ENCODE data around the gene ANKRD13A.
"Not testable (repeated sequence)": the region's sequence is repeated elsewhere in the genome, so short reads cannot be mapped to it uniquely, and the experiment has no call there.

The ANKRD13A gene

DNA sequence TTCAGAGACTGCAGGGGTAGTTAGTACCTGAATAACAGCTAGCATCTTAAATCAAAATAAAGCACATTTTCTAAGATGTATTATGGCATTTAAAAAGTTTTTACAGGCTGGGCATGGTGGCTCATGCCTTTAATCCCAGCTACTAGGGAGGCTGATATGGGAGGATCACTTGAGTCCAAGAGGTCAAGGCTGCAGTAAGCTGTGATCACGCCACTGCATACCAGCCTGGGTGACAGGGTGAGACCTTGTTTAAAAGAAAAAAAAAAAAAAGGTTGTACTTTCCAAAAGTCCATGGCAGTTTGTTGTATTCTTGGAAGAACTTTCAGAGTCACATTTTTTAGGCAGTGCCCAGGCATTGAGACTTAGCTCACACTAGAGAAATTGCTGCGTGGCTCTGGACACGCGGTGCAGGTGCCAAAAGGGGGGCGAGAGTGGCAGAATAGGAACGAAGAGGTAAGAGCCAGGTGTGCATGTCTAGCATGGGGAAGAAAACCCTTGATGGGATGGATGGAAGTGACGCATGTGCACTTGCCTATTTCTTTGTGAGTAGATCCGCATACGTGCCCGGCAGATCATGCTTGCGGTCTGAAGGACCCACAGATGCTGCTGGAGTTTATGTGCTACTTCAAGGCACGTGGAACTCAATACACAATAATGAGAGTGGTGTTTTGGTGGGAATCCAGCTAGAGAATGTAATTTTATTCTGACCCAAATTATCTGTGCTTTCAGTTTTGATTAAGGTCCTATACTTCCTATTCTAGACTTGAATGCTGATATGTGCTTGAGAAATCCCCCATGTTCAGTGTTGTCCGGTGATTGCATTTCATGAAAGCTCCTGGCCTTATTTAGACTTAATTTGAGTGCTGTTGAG, 11.9 kb downstream of the ANKRD13A start:
- DNase-seq: peak; percentile 25

DNA sequence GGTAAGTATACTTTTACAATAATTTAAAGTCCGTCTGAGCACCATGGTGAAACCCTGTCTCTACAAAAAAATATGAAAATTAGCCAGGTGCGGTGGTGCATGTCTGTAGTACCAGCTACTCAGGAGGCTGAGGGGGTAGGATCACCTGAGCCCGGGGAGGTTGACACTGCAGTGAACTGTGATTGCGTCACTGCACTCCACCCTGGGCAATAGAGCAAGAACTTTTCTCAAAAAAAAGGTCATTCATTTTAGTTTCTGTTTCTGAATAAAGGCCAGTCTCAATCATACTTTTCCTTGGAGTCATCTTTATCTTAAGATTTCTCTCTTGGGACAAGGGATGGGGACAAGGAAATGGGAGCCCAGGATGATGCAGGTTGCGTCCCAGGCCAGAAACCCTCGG, 12.9 kb downstream of the ANKRD13A start:
- DNase-seq: peak; percentile 32

DNA sequence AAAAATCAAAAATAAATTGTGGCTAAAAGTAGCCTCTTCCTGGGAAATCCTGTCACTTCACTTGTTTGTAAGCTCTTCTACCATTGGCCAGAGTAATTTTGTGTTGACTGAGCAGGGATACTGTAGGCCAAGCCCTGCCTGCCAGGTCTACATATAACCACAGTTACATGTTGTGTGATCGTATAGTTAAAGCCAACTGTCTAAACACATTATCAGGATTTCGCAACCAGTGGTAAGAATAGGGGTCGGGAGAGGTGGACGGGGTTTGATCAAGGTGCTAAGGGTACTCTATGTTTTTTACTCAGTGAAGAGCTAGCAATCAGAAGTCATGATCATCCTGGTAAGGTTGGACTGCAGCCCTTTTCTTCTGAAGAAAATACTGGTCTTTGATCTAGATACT, 13.4 kb downstream of the ANKRD13A start:
- no peak for DNase-seq

DNA sequence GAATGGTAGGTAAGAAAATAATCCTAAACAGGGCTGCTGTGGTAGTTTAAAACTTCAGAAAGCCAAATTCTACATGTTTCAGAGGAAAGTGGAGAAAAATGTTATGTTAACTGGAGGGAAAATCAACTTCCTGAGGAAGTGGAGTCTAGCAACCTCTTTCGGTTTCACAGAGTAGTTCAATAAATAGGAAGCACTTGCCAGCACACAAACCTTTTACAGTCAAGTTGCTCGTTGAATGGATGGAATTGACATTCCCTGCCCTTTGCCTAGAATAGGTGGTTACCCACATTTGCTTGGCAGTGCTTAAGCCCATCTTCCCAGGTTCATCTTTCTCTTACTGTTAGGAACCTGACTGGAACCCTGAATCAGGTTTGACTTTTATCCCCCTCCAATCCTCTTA, 15.9 kb downstream of the ANKRD13A start:
- no peak for DNase-seq

DNA sequence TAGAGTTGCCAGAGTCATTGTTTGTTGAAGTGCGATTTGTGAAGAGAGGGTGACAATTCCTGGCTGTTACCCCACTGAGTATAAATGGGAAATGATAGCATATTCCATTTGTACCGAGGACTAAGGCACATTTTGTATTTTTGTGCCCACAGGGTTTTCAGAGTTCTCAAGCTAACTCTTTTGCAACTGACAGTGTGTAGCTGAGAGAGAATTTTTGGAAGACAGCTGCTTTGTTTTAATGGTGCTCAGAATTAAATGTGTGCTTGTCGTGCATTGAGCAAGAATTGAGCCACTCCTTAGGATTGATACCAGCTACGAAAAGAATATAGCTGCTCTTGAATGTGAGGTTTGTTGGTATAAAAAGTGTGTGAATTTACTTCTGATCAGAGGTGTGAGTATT, 21.7 kb downstream of the ANKRD13A start:
- no peak for DNase-seq

DNA sequence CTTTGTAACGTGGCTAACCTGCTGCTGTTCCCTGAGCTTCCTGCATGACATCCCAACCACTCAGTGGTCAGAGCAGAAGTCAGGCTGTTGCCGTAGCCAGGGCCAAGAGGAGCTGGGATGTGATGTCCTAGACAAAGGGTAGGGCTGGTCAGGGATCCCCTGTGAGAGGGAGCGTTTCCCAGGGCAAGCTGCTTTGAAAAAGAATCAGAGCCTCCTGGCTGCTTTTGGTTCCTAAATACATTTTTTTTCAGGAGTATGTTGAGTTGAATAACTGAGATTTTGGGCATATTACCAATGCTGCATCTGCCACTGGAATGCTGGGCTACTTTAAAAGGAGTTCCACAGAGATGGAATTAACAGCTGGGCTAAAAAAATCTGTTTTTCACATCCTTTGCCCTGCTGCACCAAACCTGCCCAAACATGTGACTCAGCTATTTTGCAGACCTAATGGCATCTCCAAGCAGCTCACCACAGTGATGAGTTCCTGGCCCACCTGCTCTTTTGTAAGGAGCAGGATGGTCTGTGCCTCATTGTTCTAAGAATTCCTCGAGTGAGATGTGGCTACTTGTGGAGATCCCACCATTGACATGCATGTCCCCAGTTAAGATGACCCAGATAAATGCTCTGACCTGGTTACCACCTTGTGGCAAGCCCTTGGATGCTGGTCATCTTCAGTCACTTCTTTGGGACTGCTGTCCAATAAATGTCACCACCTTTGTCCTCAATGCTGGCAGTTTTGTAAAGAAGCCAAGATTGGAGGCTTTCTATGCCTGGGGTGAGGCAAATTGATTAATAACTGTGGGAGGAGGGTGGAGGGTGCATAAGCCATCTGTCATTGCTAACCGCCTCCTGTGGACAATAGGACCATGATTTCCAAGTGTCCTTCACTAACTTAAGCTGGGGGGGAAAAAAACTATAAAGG, 24.1 kb downstream of the ANKRD13A start:
- DNase-seq: no peak

DNA sequence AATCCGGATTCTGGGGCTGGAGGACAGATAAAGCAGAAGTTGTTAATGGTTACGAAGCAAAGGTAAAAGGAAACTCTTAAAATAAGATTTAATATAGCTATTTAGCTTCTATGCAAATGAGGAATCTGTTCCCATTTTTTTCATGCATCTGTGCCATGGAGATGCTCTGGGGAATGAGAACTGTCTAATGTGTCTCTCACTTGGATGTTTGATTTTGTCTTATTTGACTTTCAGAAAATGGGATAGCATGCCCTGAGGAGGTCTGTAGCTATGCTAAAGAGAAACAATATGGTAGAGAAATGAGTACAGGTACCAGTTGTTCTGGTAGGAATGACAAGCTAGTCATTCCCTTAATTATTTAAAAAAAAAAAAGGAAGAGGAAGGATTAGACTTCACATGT, 24.8 kb downstream of the ANKRD13A start:
- no peak for DNase-seq

DNA sequence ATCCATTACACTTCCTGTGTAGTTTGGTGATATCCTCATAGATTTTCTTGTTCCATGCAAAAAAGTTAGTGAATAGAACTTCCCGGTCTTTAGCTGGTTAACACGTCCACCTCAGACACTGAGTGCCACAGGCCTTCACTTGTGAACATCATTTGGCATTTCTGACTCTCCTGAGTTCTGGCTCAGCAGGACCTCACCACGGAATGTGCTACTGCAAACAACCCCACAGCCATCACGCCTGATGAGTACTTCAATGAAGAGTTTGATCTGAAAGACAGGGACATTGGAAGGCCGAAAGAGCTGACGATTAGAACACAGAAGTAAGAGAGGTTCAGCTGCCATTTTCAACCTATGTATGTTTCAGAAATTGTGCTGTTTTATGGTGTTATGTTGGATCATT, 29.1 kb downstream of the ANKRD13A start:
- no peak for DNase-seq

DNA sequence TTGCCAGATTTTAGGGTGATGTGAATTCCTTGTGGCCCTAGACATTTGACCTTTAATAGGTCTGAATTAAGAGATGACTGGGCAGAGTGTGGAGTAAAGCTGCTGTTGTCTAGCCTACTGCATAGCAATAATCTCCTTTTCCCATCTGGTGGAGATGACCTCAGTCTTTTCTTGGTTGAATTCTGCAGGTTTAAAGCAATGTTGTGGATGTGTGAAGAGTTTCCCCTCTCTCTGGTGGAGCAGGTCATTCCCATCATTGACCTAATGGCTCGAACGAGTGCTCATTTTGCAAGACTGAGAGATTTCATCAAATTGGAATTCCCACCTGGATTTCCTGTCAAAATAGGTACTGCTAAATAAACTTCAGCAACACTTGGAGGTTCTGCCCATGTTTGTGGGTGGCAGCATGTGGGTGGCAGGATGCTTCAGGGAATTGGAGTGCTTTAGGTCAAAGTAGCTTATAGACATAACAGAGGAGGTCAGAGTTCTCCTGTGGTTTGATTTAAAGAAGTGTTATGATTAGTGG, 30.1 kb downstream of the ANKRD13A start:
- no peak for DNase-seq

DNA sequence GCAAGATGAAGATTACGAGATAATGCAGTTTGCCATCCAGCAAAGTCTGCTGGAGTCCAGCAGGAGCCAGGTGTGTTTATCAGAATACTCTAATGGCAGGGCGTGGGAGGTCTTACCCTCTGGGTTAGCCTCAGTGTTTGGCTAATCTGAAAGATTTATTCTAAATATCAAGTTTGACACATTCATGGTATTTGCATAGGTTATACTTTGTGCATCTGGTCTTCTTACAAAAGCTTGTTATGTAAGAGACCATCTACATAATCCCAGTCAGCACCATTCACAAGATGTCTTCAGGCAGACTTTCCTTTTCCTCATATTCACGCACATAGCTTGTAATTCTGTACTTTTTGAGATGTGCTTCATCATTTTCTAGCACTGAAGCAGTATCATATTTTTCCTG, 34.7 kb downstream of the ANKRD13A start:
- DNase-seq: no peak

DNA sequence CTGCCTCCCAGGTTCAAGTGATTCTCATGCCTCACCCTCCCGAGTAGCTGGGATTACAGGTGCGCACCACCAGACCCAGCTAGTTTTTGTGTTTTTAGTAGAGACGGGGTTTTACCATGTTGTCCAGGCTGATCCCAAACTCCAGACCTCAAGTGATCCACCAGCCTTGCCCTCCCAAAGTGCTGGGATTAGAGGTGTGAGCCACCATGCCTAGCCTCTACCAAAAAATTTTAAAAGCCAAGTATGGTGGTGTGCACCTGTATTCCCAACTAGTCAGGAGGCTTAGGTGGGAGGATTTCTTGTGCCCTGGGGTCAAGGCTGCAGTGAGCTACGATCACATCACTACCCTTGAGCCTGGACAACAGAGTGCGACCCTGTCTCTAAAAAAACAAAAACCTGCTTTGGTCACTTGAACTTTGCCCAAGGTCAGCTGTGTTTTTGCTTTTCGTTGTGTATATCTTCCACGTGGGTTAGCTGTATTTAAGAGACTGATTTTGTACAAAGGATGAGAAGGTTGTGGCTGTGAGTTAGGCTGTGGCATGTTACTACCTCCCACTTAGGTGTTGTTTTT, 36.4 kb downstream of the ANKRD13A start:
- no peak for DNase-seq

DNA sequence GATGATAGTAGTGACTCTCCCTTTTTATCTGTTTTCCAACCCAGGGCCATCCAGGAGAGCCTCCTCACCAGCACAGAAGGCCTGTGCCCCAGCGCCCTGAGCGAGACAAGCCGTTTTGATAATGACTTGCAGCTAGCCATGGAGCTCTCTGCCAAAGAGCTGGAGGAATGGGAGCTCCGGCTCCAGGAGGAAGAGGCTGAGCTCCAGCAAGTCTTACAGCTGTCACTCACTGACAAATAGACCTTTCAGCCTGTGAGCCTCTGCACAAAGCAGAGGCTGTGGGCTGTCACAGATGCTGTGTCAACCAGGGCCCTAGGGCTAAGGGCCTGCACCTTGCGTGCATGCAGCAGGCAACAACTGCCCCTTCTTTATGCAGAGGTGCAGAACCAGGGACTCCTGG, 38.1 kb downstream of the ANKRD13A start:
- no peak for DNase-seq

DNA sequence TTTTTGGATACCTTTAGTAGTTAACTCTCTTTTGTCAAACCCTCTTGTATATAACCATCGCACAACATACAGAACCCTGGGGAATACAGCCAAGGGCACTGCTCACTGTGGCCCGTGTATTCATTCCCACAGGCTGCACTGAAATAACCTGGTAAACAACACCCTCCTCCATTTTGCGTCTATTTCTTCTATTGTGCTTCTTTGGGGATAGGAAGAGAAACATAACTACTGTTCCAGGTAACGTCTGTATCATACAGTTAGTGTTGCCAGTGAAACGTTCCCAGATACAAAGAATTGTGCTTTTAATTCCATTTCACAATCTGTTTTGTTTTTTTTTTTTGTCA, 39.5 kb downstream of the ANKRD13A start:
- no peak for DNase-seq

DNA sequence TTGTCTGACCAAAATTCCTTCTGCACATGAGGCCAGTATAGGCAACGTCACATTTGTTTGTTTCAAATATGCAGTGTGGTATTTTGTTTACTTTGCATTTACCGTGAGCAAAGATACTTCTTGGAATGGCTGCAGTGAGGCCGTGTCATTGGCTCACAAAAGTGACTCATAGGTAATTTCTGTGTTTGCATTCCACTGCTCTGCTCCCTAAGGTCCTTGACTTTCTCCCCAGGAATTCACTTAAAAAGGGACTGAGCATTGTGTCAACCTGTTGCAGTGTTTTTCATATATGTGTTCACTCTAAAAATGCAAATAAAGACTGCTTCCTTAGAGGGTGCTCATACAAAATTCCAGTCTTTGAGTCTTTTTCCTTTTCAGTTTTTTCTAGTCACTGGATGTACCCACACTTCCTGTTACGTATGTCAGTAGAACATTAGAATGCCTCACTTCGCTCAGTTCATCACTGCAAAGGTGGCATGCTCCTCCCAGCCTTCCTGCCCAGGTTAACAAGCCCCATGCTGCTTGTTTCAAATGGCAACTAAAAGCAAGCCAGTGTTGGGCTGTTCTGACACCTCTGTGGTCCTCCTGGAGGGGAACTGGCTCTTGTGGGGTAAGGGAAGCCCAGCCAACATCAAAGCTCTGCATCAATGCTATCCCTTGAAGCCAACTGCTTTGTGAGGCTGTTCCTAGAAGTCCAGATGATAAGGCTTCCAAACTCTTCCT, 40.0 kb downstream of the ANKRD13A start:
- DNase-seq: peak; percentile 16

DNA sequence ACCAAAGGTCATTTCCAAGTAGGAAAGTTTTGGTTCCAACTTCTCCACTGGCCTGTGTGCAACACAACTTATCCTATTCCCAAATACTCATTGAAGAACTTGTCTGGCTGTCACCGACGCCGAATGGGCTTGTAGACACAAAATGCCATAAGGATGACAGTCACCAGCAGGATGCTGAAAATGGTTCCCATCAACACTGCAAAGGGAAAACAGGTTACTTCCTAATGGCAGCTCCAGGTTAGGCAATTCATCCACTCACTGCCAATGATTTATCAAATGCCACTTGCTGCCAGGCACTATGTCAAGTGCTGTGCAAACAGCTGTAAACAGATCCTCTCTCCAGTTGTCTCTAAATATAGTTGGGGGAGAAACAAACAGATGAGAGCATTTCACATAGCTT, 43.0 kb downstream of the ANKRD13A start:
- DNase-seq: no peak

DNA sequence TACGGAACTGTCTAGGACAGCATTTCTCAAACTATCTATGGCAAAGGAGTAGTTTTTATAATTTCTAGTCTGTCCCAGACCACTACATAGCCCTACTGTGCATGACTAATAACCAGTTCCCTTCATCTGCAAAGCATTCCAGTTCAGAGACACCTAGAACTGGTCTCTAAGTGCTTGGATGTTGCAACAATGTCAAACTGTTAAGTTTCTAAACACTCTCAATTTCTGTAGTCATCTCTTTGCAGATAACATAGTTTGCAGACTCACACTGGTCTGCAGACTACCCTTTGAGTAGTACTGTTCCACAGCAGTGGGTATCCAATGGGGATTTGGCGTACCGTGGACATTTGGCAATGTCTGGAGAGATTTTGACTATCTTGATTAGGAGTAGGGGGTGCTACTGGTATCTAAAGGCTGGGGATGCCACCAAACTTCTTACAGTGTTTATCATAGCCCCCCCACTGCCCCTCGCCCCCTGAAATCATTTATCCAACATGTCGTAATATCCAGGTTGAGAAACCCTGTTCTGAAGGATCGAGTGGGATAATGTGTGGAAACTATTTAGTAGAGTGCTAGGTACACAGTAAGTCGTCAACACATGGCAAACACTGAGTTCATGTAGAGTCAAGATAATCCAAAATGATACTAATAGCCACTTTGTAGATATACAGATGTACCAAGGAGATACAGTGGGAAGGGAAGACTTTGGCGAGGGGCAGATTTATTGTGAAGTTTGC, 47.4 kb downstream of the ANKRD13A start:
- no peak for DNase-seq

DNA sequence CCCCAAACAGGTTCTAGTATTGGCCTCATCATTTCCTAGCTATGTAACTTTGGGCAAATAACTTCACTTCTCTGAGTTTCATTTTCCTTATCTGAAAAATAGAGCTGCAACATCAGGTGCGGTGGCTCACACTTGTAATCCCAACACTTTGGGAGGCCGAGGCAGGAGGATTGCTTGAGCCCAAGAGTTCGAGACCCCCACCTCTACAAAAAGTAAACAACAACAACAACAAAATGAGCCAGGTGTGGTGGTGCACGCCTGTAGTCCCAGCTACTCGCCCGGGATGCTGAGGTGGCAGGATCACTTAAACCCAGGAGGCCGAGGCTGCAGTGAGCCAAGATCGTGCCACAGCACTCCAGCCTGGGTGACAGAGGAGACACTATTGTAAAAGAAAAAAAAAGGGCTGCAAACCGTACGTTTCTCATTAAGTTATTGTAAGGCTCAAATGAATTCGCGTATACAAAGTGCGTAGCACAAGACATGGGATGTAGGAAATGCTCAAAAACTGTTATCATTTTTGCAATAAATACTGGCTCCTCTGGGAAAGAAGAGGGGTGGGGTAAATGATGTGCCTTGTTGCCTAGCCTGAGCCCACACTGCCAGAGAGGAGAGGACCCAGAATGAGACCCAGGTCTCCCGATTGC, 48.2 kb downstream of the ANKRD13A start:
- DNase-seq: no peak

DNA sequence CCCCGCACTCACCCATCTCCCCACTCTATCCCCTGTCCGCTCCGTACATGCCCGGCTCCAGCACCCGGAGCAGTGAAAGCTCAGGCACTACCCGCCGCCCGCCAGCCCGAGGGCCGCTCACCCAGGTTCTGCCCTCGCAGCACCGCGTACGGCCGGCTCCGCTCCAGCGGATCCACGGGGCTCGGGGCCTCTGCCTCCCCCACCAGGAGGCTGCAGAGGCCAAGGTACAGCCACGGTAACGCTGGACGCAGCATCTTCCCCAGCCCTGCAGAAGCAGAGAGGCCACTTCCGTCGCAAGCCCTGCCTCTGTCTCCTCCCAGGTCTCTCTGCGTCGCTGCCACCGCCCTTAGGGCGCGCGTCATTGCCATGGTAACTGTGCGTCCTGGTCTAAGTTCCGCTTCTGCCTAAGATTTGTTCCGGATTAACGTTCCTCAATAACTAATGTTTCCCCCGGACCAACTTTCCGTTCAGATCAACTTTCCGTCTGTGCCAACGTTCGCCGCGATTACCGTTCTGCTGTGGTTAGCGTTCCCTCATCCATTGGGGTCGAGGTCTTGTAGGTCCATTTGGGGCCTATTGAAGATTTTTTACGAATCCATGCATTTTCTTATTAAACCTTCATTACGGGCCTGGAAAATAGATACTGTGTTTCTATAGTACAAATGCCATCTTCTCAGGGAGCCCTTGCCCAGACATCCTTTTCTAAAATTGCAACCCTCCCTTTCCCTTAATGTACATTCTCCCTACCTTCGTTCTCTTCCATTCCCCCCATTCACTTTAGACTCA, 49.2 kb downstream of the ANKRD13A start, which contains the start of gene C12orf76:
TSS of gene C12orf76 (minus strand) at position 281 of the 786 bp plus-strand sequence. CDS start at position 254, 27 bp downstream.
- peak; percentile 91 for DNase-seq

DNA sequence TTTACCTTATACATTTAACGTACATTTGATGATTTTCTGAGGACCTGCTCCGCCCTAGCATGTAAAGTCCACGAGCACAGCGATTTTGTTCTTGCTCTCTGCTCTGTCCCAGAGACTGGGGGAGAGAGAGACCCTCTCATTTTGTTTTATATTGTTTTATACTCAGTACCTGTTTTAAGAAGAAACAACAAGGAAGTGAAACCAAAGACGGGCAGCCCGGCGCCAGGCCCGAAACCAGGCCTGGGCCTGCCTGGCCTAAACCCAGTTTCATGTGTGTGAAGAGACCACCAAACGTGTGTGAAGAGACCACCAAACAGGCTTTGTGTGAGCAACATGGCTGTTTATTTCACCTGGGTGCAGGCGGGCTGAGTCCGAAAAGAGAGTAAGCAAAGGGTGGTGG, 49.8 kb downstream of the ANKRD13A start:
- DNase-seq: not testable (repeated sequence)

DNA sequence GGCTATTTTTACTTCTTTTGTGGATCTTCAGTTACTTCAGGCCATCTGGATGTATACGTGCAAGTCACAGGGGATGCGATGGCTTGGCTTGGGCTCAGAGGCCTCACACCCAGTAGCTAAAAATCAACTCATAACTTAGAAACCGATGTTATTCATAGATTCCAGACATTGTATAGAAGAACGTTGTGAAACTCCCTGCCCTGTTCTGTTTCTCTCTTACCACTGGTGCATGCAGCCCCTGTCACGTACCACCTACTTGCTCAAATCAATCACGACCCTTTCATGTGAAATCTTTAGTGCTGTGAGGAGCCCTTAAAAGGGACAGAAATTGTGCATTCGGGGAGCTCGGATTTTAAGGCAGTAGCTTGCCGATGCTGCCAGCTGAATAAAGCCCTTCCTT, 50.4 kb downstream of the ANKRD13A start:
- DNase-seq: not testable (repeated sequence)

Measured in activated naive CD4-positive, alpha-beta T cell treated with Interleukin-2 at 50 U/mL for 16 hours (primary cell).